GM23338 (cell line): ENCODE measurements around the gene FOXL2NB. TPM values are rescaled to one million over a fixed set of nuclear protein-coding genes. Genes with fewer than 3 reads are reported as not detected.

Source experiments
- ATAC-seq: fragments of 200-7000 bp; cut with Tn5 transposase; 3 replicates; pipeline ENCODE4 v1.9.1; 2020
- DNase-seq: peaks from one replicate; pipeline ENCODE4 v3.0.0-alpha.2; 2015; ENCODE audit warnings: low spot score
- H2AFZ ChIP-seq: fragments of 200-600 bp; sonication (generic); 2 replicates; pipeline ENCODE4 v1.8.0; 2016; ENCODE audit warnings: antibody characterized with exemption, mild to moderate bottlenecking, moderate library complexity
- H3F3A ChIP-seq: fragments of 200-600 bp; sonication (generic); replicated peaks from 2 replicates; pipeline ENCODE4 v1.8.0; 2017; ENCODE audit warnings: antibody characterized with exemption, mixed run types, low read depth
- H3K27ac ChIP-seq: fragments of 200-600 bp; sonication (generic); 2 replicates; pipeline ENCODE4 v1.6.1; 2016; ENCODE audit warnings: low read depth
- H3K27me3 ChIP-seq: fragments of 200-600 bp; sonication (generic); 2 replicates; pipeline ENCODE4 v1.8.0; 2016; ENCODE audit warnings: mild to moderate bottlenecking, mixed run types, moderate library complexity; ENCODE audit not compliant: insufficient read depth
- H3K36me3 ChIP-seq: fragments of 200-600 bp; sonication (generic); 2 replicates; pipeline ENCODE4 v1.8.0; 2016; ENCODE audit warnings: mild to moderate bottlenecking; ENCODE audit not compliant: insufficient read depth
- H3K4me1 ChIP-seq: fragments of 200-600 bp; sonication (generic); 2 replicates; pipeline ENCODE4 v1.8.0; 2016; ENCODE audit warnings: mild to moderate bottlenecking, moderate library complexity; ENCODE audit not compliant: insufficient read depth
- H3K4me2 ChIP-seq: fragments of 200-600 bp; sonication (generic); 2 replicates; pipeline ENCODE4 v1.7.1; 2017; ENCODE audit warnings: mixed run types
- H3K4me3 ChIP-seq: fragments of 200-600 bp; sonication (generic); 2 replicates; pipeline ENCODE4 v1.6.1; 2016; ENCODE audit warnings: mixed run types
- H3K79me2 ChIP-seq: fragments of 200-600 bp; sonication (generic); replicated peaks from 2 replicates; pipeline ENCODE4 v1.8.0; 2017; ENCODE audit warnings: mild to moderate bottlenecking; ENCODE audit not compliant: insufficient read depth
- H3K9me2 ChIP-seq: fragments of 200-600 bp; sonication (generic); 2 replicates; pipeline ENCODE4 v1.8.0; 2017; ENCODE audit not compliant: insufficient read depth
- H4K20me1 ChIP-seq: fragments of 200-600 bp; sonication (generic); replicated peaks from 2 replicates; pipeline ENCODE4 v1.8.0; 2017; ENCODE audit warnings: mild to moderate bottlenecking; ENCODE audit not compliant: insufficient read depth
- H3K27ac Mint-ChIP-seq: 2 replicates; pipeline ENCODE4 v1.8.0; 2020; ENCODE audit warnings: inconsistent platforms, mild to moderate bottlenecking, moderate library complexity, mixed read lengths
- H3K27me3 Mint-ChIP-seq: 3 replicates; pipeline ENCODE4 v1.8.0; 2022; ENCODE audit warnings: low read depth, mild to moderate bottlenecking, moderate library complexity, mixed read lengths, inconsistent platforms; ENCODE audit not compliant: insufficient read depth, poor library complexity
- H3K36me3 Mint-ChIP-seq: 3 replicates; pipeline ENCODE4 v1.8.0; 2021; ENCODE audit warnings: low read depth, mild to moderate bottlenecking, inconsistent platforms, moderate library complexity, mixed read lengths
- H3K4me1 Mint-ChIP-seq: 3 replicates; pipeline ENCODE4 v1.8.0; 2020; ENCODE audit warnings: mild to moderate bottlenecking, inconsistent platforms, mixed read lengths
- H3K4me3 Mint-ChIP-seq: 3 replicates; pipeline ENCODE4 v1.8.0; 2021; ENCODE audit warnings: moderate library complexity, mild to moderate bottlenecking, inconsistent platforms, mixed read lengths
- H3K9me3 Mint-ChIP-seq: 3 replicates; pipeline ENCODE4 v1.8.0; 2020; ENCODE audit warnings: moderate library complexity, mild to moderate bottlenecking, inconsistent platforms, mixed read lengths
- CREB1 ChIP-seq: fragments of 250-450 bp; sonication (Bioruptor Pico); IDR thresholded peaks from 2 replicates; pipeline ENCODE4 v1.5.0; 2020; ENCODE audit warnings: low read depth, mild to moderate bottlenecking, moderate library complexity
- CTCF ChIP-seq, 2 experiments: fragments of 200-600 bp in 1 of 2; sonication (generic) in 1 of 2; conservative IDR thresholded peaks; 2 replicates each; pipeline versions ENCODE4 v1.5.1 to v1.6.1; 2016 to 2017; ENCODE audit warnings: antibody characterized with exemption in 2 of 2, low read depth in 2 of 2, mild to moderate bottlenecking in 2 of 2, moderate library complexity in 1 of 2
- EZH2 ChIP-seq: fragments of 200-600 bp; sonication (generic); IDR thresholded peaks from one replicate; pipeline ENCODE4 v1.8.0; 2017; ENCODE audit warnings: antibody characterized with exemption, mild to moderate bottlenecking, low read depth; ENCODE audit not compliant: unreplicated experiment
- EZH2phosphoT487 ChIP-seq: fragments of 200-600 bp; sonication (generic); IDR thresholded peaks from one replicate; pipeline ENCODE4 v1.8.1; 2018; ENCODE audit warnings: antibody characterized with exemption; ENCODE audit not compliant: unreplicated experiment
- JUNB ChIP-seq: IDR thresholded peaks from one replicate; pipeline ENCODE4 v1.6.1; 2016; ENCODE audit warnings: antibody characterized with exemption; ENCODE audit not compliant: unreplicated experiment
- NANOG ChIP-seq: IDR thresholded peaks from 2 replicates; pipeline ENCODE4 v1.6.1; 2016; ENCODE audit warnings: antibody characterized with exemption, borderline replicate concordance
- POLR2AphosphoS5 ChIP-seq: IDR thresholded peaks from 2 replicates; pipeline ENCODE4 v1.6.1; 2016; ENCODE audit warnings: antibody characterized with exemption, low read depth
- REST ChIP-seq: IDR thresholded peaks from one replicate; pipeline ENCODE4 v1.6.1; 2018; ENCODE audit warnings: antibody characterized with exemption; ENCODE audit not compliant: unreplicated experiment
- STAT1 ChIP-seq: IDR thresholded peaks from one replicate; pipeline ENCODE4 v1.6.1; 2016; ENCODE audit warnings: antibody characterized with exemption; ENCODE audit not compliant: unreplicated experiment
- ZNF114 ChIP-seq: fragments of 250-450 bp; sonication (Bioruptor Pico); IDR thresholded peaks from 2 replicates; pipeline ENCODE4 v1.5.0; 2020; ENCODE audit warnings: mild to moderate bottlenecking, moderate library complexity
- ZNF331 ChIP-seq: fragments of 250-450 bp; sonication (Bioruptor Pico); IDR thresholded peaks from 2 replicates; pipeline ENCODE4 v1.5.0; 2020; ENCODE audit warnings: low read depth, mild to moderate bottlenecking, moderate library complexity
- ZNF462 ChIP-seq: fragments of 250-450 bp; sonication (Bioruptor Pico); IDR thresholded peaks from 2 replicates; pipeline ENCODE4 v1.5.0; 2020; ENCODE audit warnings: mild to moderate bottlenecking, moderate library complexity
- polyA plus RNA-seq: library from polyadenylated mRNA; unstranded; fragments of >200 nt; fragmentation: Nextera tagmentation; extraction: Ambion mirVana; gene quantifications from 2 replicates; pipeline ENCODE4 v1.2.1, GENCODE V29; 2016
- total RNA-seq: library from RNA; depleted of rRNA; stranded (reverse); fragments of >200 nt; shearing (Covaris generic); gene quantifications from 2 replicates; pipeline ENCODE4 v1.2.3, GENCODE V29; 2014
- TF ChIP-seq, protein P1 (sequence below): IDR thresholded peaks from 2 replicates; pipeline ENCODE4 v1.6.1; 2016; ENCODE audit warnings: antibody characterized with exemption

The FOXL2NB gene
- total and polyA plus RNA-seq, 2 experiments from 2014 or later, result 11.2 to 15.6 TPM

DNA sequence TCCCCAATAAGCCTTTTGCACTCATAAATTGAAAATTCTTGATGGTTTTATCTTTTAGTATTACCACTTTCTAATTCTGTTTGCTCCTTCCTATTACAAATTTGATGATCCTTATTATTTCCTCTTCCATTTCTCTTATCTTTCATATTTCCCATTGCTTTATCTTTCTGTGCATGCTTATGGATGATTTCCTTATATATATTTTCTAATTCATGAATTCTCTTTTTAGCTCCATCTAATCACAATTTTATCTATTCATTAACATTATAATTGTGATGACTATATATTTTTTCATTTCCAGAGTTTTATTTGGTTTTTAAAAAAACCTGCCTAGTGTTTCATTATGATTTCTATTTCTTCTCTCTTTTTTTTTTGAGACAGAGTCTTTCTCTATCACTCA is 17.9 kb downstream of the FOXL2NB start:
- H3K4me2 ChIP-seq, result no peak overlapping the region
- H3K9me2 ChIP-seq, result no peaks in the 10 kb centered on the region
- peaks cover 8% of the 10 kb centered on the region for H3K27me3 ChIP-seq
- no peaks in the 10 kb centered on the region for H3K36me3 ChIP-seq
- no peaks in the 10 kb centered on the region for H3F3A ChIP-seq
- Mint-ChIP-seq H3K4me1 (peaks cover 2% of the 10 kb centered on the region; the same call in 2 of the 3 replicates), H3K27ac (no peak overlapping the region), H3K27me3 (peaks cover 15% of the 10 kb centered on the region), H3K36me3 (peaks cover 9% of the 10 kb centered on the region), H3K9me3 (peaks cover 21% of the 10 kb centered on the region), H3K4me3 (no peak overlapping the region)
- DNase-seq (no peak), ATAC-seq (no peak)
- H2AFZ ChIP-seq, result no peak overlapping the region
- TF ChIP-seq EZH2 (no peak), STAT1 (no peak), NANOG (no peak), CREB1 (no peak), ZNF462 (CRISPR knock-in tag) (no peak), CTCF (conservative IDR thresholded peaks at IDR 0.05; ENCODE audit: low read depth in 2 of 2) (no peak), ZNF331 (CRISPR knock-in tag) (no peak), JUNB (no peak), EZH2phosphoT487 (no peak), REST (no peak), POLR2AphosphoS5 (no peak), ZNF114 (no peak)
- TF ChIP-seq, protein P1, sequence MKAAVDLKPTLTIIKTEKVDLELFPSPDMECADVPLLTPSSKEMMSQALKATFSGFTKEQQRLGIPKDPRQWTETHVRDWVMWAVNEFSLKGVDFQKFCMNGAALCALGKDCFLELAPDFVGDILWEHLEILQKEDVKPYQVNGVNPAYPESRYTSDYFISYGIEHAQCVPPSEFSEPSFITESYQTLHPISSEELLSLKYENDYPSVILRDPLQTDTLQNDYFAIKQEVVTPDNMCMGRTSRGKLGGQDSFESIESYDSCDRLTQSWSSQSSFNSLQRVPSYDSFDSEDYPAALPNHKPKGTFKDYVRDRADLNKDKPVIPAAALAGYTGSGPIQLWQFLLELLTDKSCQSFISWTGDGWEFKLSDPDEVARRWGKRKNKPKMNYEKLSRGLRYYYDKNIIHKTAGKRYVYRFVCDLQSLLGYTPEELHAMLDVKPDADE, result no peak
- no peaks in the 10 kb centered on the region for H3K79me2 ChIP-seq
- H4K20me1 ChIP-seq, result no peaks in the 10 kb centered on the region
- H3K4me1 ChIP-seq, result no peaks in the 10 kb centered on the region
- no peak overlapping the region for H3K27ac ChIP-seq
- H3K4me3 ChIP-seq, result no peak overlapping the region
